Stimulated activated CD4-positive, alpha-beta T cell treated with anti-CD3 and anti-CD28 coated beads, Interleukin-4, amount 100 ng/mL, for 1 hour (primary cell): Measurements from ENCODE around the gene RAB22A.

Experiments used
- DNase-seq: peaks from one replicate; pipeline ENCODE4 v3.0.0-alpha.2; 2020

Gene RAB22A

GRCh38 chr20:58309591-58310290, at the start of gene RAB22A:
Gene RAB22A, plus strand, starts transcription at chr20:58309715. Its CDS starts 262 bp downstream, at chr20:58309977.
- DNase-seq: peak; percentile 82

- no peak for DNase-seq
Observed at GRCh38 chr20:58260006-58260405, 49.5 kb upstream of the RAB22A start.

- DNase-seq: no peak
Observed at GRCh38 chr20:58261660-58262059, 47.9 kb upstream of the RAB22A start.

- DNase-seq: no peak
Observed at GRCh38 chr20:58264271-58264670, 45.2 kb upstream of the RAB22A start.

GRCh38 chr20:58267389-58268215, 41.9 kb upstream of the RAB22A start:
- DNase-seq: no peak

GRCh38 chr20:58268421-58268821, 41.1 kb upstream of the RAB22A start:
- no peak for DNase-seq

- no peak for DNase-seq
Observed at GRCh38 chr20:58268936-58269619, 40.4 kb upstream of the RAB22A start.

- DNase-seq: peak; percentile 45
Observed at GRCh38 chr20:58271606-58272351, 37.7 kb upstream of the RAB22A start.

- DNase-seq: no peak
Observed at GRCh38 chr20:58274384-58274783, 35.1 kb upstream of the RAB22A start.

GRCh38 chr20:58277107-58277506, 32.4 kb upstream of the RAB22A start:
- DNase-seq: no peak

GRCh38 chr20:58277578-58278472, 31.7 kb upstream of the RAB22A start:
- no peak for DNase-seq

- no peak for DNase-seq
Observed at GRCh38 chr20:58286729-58287128, 22.8 kb upstream of the RAB22A start.

GRCh38 chr20:58287638-58288037, 21.9 kb upstream of the RAB22A start:
- no peak for DNase-seq

GRCh38 chr20:58289143-58289542, 20.4 kb upstream of the RAB22A start:
- no peak for DNase-seq

GRCh38 chr20:58293453-58293852, 16.1 kb upstream of the RAB22A start:
- no peak for DNase-seq

GRCh38 chr20:58294497-58295455, 14.7 kb upstream of the RAB22A start:
- DNase-seq: no peak

GRCh38 chr20:58296051-58296837, 13.3 kb upstream of the RAB22A start:
- DNase-seq: no peak

GRCh38 chr20:58297394-58297793, 12.1 kb upstream of the RAB22A start:
- DNase-seq: no peak

- DNase-seq: no peak
Observed at GRCh38 chr20:58300321-58300720, 9.2 kb upstream of the RAB22A start.

- DNase-seq: no peak
Observed at GRCh38 chr20:58303547-58303946, 6.0 kb upstream of the RAB22A start.
